Body of pancreas (tissue), 4 donors: ENCODE measurements around the gene TMEM8B. TPM values are rescaled to one million over a fixed set of nuclear protein-coding genes. Genes with fewer than 3 reads are reported as not detected.

Source experiments
- ATAC-seq: fragments of 150-250 bp; one replicate; pipeline ENCODE4 v1.9.1; 2016
- DNase-seq, 4 donors: peaks; one replicate each; pipeline ENCODE4 v3.0.0-alpha.2; 2019
- H3K27ac ChIP-seq, 4 donors: fragments of 200-600 bp; sonication (generic); 1 replicate in 3 of 4; 2 replicates in 1 of 4; pipeline versions ENCODE4 v1.5.1 to v1.6.1; 2016 to 2019; ENCODE audit warnings: mild to moderate bottlenecking in 1 of 4, mixed read lengths in 1 of 4, moderate library complexity in 1 of 4
- H3K27me3 ChIP-seq, 2 donors: fragments of 200-600 bp; sonication (generic); one replicate each; pipeline ENCODE4 v1.6.0; 2016; ENCODE audit warnings: mild to moderate bottlenecking in 1 of 2
- H3K36me3 ChIP-seq, 2 donors: fragments of 200-600 bp; sonication (generic); replicated peaks in 1 of 2; 2 replicates each; pipeline ENCODE4 v1.5.1; 2016; ENCODE audit warnings: low read depth in 2 of 2; ENCODE audit not compliant: insufficient read depth in 1 of 2
- H3K4me1 ChIP-seq: fragments of 200-600 bp; sonication (generic); one replicate; pipeline ENCODE4 v1.6.0; 2016
- H3K4me3 ChIP-seq, 2 donors: fragments of 200-600 bp; sonication (generic); 1 replicate in 1 of 2; 2 replicates in 1 of 2; pipeline ENCODE4 v1.5.1; 2016 to 2019
- H3K9me3 ChIP-seq, 3 donors: fragments of 200-600 bp; sonication (generic); 1 replicate in 2 of 3; 2 replicates in 1 of 3; pipeline ENCODE4 v1.5.1; 2016
- POLR2A ChIP-seq, 3 donors: fragments of 450-650 bp; IDR thresholded peaks; one replicate each; pipeline ENCODE4 v1.6.1; 2016; ENCODE audit warnings: antibody characterized with exemption in 3 of 3, mild to moderate bottlenecking in 2 of 3
- WGBS, 2 donors: methylation state at CpG; one replicate each; pipeline ENCODE4 v1.1.5; 2017; 5-methylcytosine and 5-hydroxymethylcytosine counted together
- intact Hi-C: fragments of 100-400 bp; cut with DNase I; formaldehyde crosslinking; loops from one replicate; pipeline ENCODE4 v1.15.1; 2023
- total RNA-seq, 2 donors: library from RNA; depleted of rRNA; stranded (reverse); fragments of >200 nt; gene quantifications; one replicate each; pipeline ENCODE4 v1.1.0, GENCODE V29; 2016
- TF ChIP-seq, protein P1 (sequence below), 7 experiments: fragments of 450-650 bp in 4 of 7; fragments of 200-600 bp in 3 of 7; sonication (generic) in 3 of 7; IDR thresholded peaks; one replicate each; pipeline ENCODE4 v1.5.1; 2016 to 2019; ENCODE audit warnings: antibody characterized with exemption in 7 of 7

TMEM8B gene
- total RNA-seq, 2 donors from 2014 or later: 7.3 to 7.9 TPM

DNA sequence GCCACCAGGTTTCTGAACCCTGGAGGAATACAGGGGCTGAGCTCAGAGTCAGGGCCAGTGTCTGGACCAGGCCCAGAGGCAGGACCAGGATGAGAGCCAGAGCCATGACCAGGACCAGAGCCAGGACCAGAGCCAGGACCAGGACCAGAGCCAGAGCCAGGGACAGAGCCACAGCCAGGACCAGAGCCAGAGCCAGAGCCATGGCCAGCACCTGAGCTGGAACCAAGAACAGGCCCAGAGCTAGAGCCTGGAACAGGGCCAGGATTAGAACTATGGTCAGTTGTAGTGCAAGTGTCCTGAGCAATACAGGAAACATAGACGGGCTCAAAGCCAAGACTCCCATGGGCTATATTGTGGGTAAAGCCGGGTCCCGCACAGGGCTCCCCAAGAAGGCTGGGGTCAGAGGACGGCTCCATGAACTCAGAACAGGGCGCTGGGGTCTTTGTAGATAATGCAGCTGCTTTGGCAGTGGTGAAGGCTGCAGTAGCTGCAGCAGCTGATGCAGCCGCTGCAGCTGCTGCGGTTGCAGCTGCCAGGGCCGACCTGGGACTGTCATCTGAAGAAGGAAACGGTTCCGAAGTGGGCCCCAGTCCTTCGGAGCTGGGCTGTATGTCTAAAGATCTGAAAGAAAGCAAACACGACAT lies 17.5 kb upstream of the TMEM8B start:
- 11% methylated on average over 10 to 12 of the region's 12 CpGs for WGBS, 2 donors
- H3K27ac ChIP-seq: peak overlapping the region in 2 of 4 donors; percentile 80 to 84
- DNase-seq: peak; percentile 43 to 78 (median 54)

DNA sequence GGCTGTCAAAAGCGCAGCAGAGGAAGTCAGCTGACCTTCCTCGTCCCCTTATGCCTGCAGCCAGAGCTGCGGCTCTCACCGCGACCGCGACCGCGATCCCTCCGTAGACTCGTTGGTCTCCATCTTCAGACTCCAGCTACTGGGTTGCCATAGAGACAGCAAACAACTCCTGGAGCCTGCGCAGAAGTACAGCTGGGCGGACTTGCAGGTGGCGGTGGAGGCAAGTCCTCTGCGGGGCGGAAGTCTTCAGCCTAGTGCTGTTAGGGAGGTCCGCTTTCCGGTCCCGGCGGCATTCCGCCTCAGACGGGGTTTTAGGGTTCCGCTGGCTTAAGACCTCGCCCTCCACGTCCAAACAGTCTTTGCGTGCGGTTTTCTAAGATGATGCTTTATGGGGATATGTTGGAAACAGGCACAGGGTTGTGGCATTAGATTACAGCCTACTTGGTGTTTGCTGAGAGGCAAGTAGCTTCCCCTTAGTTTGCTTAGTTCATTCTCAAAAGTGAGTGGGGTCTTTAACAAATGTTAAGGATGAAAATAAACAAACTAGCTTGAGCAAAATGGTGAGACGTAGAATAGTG lies 16.9 kb upstream of the TMEM8B start, which contains the start of gene SPAG8:
TSS of gene SPAG8 (minus strand) at position 238 of the 578 bp plus-strand sequence. CDS start at position 123, 115 bp downstream.
- DNase-seq (peak; percentile 94 to 97 (median 96)), ATAC-seq (peak; percentile 63)
- Histone ChIP-seq H3K27me3 (no peaks in the 10 kb centered on the region), H3K27ac (peak within 1 kb of the TSS; percentile 18 to 98 (median 66)), H3K9me3 (no peaks in the 10 kb centered on the region), H3K4me3 (peak within 1 kb of the TSS in 1 of 2 donors; percentile 22), H3K36me3 (no peaks in the 10 kb centered on the region), H3K4me1 (peaks cover 33% of the 10 kb centered on the region)
- WGBS, 2 donors: 1 to 3% methylated on average over 9 to 28 of the region's 28 CpGs
- TF ChIP-seq, protein P1, sequence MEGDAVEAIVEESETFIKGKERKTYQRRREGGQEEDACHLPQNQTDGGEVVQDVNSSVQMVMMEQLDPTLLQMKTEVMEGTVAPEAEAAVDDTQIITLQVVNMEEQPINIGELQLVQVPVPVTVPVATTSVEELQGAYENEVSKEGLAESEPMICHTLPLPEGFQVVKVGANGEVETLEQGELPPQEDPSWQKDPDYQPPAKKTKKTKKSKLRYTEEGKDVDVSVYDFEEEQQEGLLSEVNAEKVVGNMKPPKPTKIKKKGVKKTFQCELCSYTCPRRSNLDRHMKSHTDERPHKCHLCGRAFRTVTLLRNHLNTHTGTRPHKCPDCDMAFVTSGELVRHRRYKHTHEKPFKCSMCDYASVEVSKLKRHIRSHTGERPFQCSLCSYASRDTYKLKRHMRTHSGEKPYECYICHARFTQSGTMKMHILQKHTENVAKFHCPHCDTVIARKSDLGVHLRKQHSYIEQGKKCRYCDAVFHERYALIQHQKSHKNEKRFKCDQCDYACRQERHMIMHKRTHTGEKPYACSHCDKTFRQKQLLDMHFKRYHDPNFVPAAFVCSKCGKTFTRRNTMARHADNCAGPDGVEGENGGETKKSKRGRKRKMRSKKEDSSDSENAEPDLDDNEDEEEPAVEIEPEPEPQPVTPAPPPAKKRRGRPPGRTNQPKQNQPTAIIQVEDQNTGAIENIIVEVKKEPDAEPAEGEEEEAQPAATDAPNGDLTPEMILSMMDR (IDR thresholded peaks at IDR 0.05): peak in 1 of 7 experiments; percentile 2
- TF ChIP-seq POLR2A (IDR thresholded peaks at IDR 0.05): peak in 2 of 3 donors; percentile 59 to 66
- intact Hi-C loops: no loop called here

More for the DNA sequence above, 17.5 kb upstream of the TMEM8B start:
- no peaks in the 10 kb centered on the region for H3K27me3 ChIP-seq
- no peak for ATAC-seq
- no peak for TF ChIP-seq POLR2A (IDR thresholded peaks at IDR 0.05)
- TF ChIP-seq, protein P1 (IDR thresholded peaks at IDR 0.05): no peak
- H3K4me3 ChIP-seq: peak overlapping the region in 1 of 2 donors; percentile 22
- intact Hi-C loops: no loop called here
- no peaks in the 10 kb centered on the region for H3K36me3 ChIP-seq
- H3K9me3 ChIP-seq: no peaks in the 10 kb centered on the region
- H3K4me1 ChIP-seq: peaks cover 33% of the 10 kb centered on the region

DNA sequence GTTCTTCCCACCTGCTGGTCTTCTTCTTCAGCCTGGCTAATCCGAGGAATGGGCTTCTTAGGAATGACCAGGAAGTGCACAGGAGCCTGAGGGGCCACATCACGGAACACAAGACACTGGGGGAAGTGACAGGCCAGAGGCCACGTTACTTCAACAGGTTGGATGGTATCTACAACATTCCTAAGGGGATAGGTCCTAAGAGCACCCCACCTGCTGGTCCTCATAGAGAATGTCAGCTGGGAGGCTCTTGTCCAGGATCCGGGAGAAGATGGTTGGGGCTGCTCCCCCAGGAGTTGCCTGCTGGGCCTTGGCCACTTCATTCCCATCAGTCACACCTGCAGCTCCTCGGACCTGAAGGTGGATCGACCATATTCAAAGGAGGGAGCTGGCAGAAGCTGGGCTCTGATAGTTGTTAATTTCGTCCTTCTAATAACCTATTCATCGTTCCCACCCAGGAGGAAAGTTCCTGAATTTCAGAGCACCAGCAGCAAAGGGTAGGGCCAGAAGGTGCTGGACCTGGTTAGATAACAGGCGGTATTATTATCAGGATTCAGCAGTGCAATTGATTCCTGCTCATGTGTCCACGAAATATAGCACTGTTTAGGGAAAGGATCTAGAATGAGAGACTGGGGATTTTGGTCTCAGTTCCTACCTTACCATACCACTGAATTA lies 15.5 kb upstream of the TMEM8B start:
- WGBS, 2 donors: 52 to 62% methylated on average over 8 to 10 of the region's 10 CpGs
- ATAC-seq (no peak), DNase-seq (peak in 1 of 4 donors; percentile 18)
- no peaks in the 10 kb centered on the region for H3K27me3 ChIP-seq
- H3K36me3 ChIP-seq: no peaks in the 10 kb centered on the region
- peaks cover 33% of the 10 kb centered on the region for H3K4me1 ChIP-seq
- intact Hi-C loops: no loop called here
- no peak overlapping the region for H3K4me3 ChIP-seq
- no peaks in the 10 kb centered on the region for H3K9me3 ChIP-seq
- peak overlapping the region; percentile 97 to 99 (median 98) for H3K27ac ChIP-seq
- TF ChIP-seq POLR2A (IDR thresholded peaks at IDR 0.05): no peak
- TF ChIP-seq, protein P1 (IDR thresholded peaks at IDR 0.05): peak in 2 of 7 experiments; percentile 5 to 20

DNA sequence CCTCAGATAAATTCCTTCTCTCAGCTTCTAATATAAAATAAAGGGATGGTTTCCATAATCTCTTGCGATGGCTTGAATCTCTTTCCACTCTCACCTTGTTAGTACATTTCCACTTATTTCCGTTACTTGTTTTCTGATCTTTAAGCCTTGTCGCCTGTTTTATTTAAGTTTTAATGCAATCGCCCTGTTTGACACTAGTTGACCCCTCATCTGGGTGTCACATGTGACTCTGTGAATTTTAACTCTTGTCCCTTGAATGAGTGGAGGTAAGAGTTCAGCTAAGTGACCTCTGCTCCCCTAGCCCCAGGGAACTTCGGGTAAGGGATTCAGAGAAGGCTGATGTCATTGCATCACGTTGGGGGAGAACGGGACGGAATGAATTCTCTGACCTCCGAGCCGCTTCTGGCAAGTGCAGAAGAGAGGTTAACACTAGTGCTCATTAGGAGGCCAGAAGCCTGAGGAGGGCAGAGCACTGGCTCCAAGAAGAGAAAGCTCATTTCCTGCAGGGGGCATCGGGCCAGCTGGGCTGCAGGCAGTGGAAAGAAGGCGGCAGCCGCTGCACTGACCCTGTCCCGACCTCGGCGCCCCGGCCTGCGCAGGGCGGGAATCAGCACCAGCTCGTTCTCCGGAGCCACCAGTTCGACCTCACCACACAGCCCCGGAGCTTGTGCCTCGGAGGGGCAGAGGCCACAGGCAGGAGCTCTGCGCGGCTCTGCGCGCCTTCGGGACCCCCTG lies 14.8 kb upstream of the TMEM8B start:
- peak; percentile 68 to 81 (median 76) for DNase-seq
- Histone ChIP-seq H3K4me1 (peaks cover 33% of the 10 kb centered on the region), H3K4me3 (peak overlapping the region; percentile 76 to 98), H3K27me3 (no peaks in the 10 kb centered on the region), H3K36me3 (no peaks in the 10 kb centered on the region), H3K27ac (peak overlapping the region; percentile 97 to 99 (median 98)), H3K9me3 (no peaks in the 10 kb centered on the region)
- intact Hi-C loops: no loop called here
- 3 to 10% methylated on average over 11 to 29 of the region's 29 CpGs for WGBS, 2 donors
- ATAC-seq: peak; percentile 28
- no peak for TF ChIP-seq POLR2A (IDR thresholded peaks at IDR 0.05)
- TF ChIP-seq, protein P1 (IDR thresholded peaks at IDR 0.05): peak in 6 of 7 experiments; percentile 10 to 50 (median 26)
